ENCODE results near the gene TERT.

The TERT gene

GRCh38 chr5:1228120-1228519 lies 66.7 kb downstream of the TERT start:
- TF ChIP-seq ZNF384 (IDR thresholded peaks at IDR 0.05): no peak
- TF ChIP-seq CTBP1 (IDR thresholded peaks at IDR 0.05; ENCODE audit: borderline replicate concordance): no peak
- no peak for TF ChIP-seq SUZ12 (IDR thresholded peaks at IDR 0.05)
- TF ChIP-seq HDGF (IDR thresholded peaks at IDR 0.05; ENCODE audit: borderline replicate concordance): no peak
- TF ChIP-seq NFRKB (IDR thresholded peaks at IDR 0.05): no peak
- TF ChIP-seq L3MBTL2 (conservative IDR thresholded peaks at IDR 0.05): no peak
- no peak for TF ChIP-seq BHLHE40 (IDR thresholded peaks at IDR 0.05; ENCODE audit: borderline replicate concordance)
- no peak for TF ChIP-seq LEF1 (IDR thresholded peaks at IDR 0.05; ENCODE audit: borderline replicate concordance)
- no peak for TF ChIP-seq FOXK2 (IDR thresholded peaks at IDR 0.05)
- TF ChIP-seq, protein P1, sequence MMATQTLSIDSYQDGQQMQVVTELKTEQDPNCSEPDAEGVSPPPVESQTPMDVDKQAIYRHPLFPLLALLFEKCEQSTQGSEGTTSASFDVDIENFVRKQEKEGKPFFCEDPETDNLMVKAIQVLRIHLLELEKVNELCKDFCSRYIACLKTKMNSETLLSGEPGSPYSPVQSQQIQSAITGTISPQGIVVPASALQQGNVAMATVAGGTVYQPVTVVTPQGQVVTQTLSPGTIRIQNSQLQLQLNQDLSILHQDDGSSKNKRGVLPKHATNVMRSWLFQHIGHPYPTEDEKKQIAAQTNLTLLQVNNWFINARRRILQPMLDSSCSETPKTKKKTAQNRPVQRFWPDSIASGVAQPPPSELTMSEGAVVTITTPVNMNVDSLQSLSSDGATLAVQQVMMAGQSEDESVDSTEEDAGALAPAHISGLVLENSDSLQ (IDR thresholded peaks at IDR 0.05): no peak
- no peak for TF ChIP-seq SP1 (IDR thresholded peaks at IDR 0.05)
- no peak for TF ChIP-seq FOXA1 (IDR thresholded peaks at IDR 0.05)
- TF ChIP-seq ARNT (IDR thresholded peaks at IDR 0.05): no peak
- DNase-seq (ENCODE audit: extremely low spot score): no peak
- ChIA-PET POLR2A (no interaction called here), CTCF (interaction anchor here (0.6 to 0.8 kb wide), 2 partner anchors 23 to 430 kb away, joined by 3 to 4 read pairs; no protein-coding TSS in a partner anchor)

GRCh38 chr5:1227667-1228066 lies 67.2 kb downstream of the TERT start:
- TF ChIP-seq, protein P1 (IDR thresholded peaks at IDR 0.05): peak; percentile 58
- TF ChIP-seq BHLHE40 (IDR thresholded peaks at IDR 0.05; ENCODE audit: borderline replicate concordance): no peak
- DNase-seq (ENCODE audit: extremely low spot score): peak; percentile 47
- ChIA-PET POLR2A (no interaction called here), CTCF (interaction anchor here (0.6 to 0.8 kb wide), 2 partner anchors 23 to 430 kb away, joined by 3 to 4 read pairs; no protein-coding TSS in a partner anchor)

DNA sequence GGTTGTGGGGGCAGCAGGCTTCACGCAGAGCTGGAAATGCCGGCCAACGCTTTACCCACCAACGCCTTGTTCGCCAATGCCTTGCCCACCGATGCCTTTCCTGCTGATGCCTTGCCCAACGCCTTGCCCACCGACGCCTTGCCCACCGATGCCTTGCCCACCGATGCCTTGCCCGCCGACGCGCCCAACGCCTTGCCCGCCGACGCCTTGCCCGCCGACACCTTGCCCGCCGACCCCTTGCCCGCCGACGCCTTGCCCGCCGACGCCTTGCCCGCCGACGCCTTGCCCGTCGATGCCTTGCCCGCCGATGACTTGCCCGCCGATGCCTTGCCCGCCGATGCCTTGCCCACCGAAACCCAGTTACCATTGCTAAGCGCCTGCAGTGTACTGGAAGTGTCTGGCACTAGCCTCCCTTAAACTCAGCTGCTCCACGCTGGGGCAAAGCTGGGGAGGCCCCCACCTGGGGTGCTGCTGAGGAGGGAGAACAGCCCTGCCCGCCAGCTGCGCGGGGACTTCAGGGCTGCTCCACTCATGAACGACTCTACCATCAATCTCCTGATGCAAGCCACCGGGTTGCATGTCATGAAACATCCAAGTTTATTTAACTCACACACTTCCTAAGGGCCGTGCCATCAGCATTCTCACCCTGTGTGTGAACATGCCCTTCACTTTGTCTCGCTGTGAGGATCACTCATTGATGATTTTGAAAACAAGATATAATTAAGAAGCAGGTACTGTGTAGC lies 67.9 kb downstream of the TERT start:
- TF ChIP-seq ZNF384 (IDR thresholded peaks at IDR 0.05) (no peak), FOXM1 (IDR thresholded peaks at IDR 0.05; ENCODE audit: borderline replicate concordance) (no peak), BHLHE40 (IDR thresholded peaks at IDR 0.05; ENCODE audit: borderline replicate concordance) (no peak), ELF4 (IDR thresholded peaks at IDR 0.05) (no peak), CTBP1 (IDR thresholded peaks at IDR 0.05; ENCODE audit: borderline replicate concordance) (no peak), SUZ12 (IDR thresholded peaks at IDR 0.05) (no peak)
- DNase-seq (ENCODE audit: extremely low spot score): no peak
- ChIA-PET POLR2A (no interaction called here), CTCF (interaction anchor here (0.6 kb wide), 1 partner anchor 431 kb away, joined by 4 read pairs; no protein-coding TSS in a partner anchor)

- TF ChIP-seq, protein P1 (IDR thresholded peaks at IDR 0.05): no peak
- TF ChIP-seq BHLHE40 (IDR thresholded peaks at IDR 0.05; ENCODE audit: borderline replicate concordance) (no peak), ZNF384 (IDR thresholded peaks at IDR 0.05) (no peak), ARNT (IDR thresholded peaks at IDR 0.05) (no peak), ELF4 (IDR thresholded peaks at IDR 0.05) (no peak), L3MBTL2 (conservative IDR thresholded peaks at IDR 0.05) (no peak), FOXM1 (IDR thresholded peaks at IDR 0.05; ENCODE audit: borderline replicate concordance) (no peak), HDGF (IDR thresholded peaks at IDR 0.05; ENCODE audit: borderline replicate concordance) (no peak), TARDBP (IDR thresholded peaks at IDR 0.05) (no peak), LEF1 (IDR thresholded peaks at IDR 0.05; ENCODE audit: borderline replicate concordance) (no peak)
- no peak for DNase-seq (ENCODE audit: extremely low spot score)
- ChIA-PET POLR2A (no interaction called here), CTCF (no interaction called here)
Measured at GRCh38 chr5:1226231-1226630, 68.6 kb downstream of the TERT start.

DNA sequence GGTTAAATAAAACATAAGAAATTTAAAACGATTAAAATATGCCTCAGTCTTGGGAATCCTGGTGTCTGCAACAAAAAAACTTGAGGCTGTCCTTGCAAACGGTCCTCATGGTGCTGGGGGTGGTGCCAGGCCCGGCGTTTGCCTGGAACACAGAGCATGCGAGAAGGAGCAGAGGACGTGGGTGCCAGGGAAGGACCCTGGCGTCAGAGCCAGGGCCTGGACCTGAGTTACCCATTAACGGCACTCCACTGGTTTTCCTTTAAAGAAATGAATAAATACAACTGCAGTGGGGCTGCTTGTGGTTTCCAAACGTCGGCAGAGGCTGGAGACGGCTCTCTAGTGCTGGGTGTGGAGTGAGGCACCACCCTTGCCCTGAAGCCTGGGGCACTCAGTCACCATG lies 69.8 kb downstream of the TERT start, which contains the start of gene SLC6A18:
Gene SLC6A18 (plus strand): TSS at position 301 of the 400 bp plus-strand sequence. CDS start 97 bp downstream, at position 398.
- ChIA-PET CTCF (no interaction called here), POLR2A (no interaction called here)
- no peak for TF ChIP-seq NFRKB (IDR thresholded peaks at IDR 0.05)
- no peak for TF ChIP-seq ARNT (IDR thresholded peaks at IDR 0.05)
- TF ChIP-seq HDGF (IDR thresholded peaks at IDR 0.05; ENCODE audit: borderline replicate concordance): no peak
- TF ChIP-seq CTBP1 (IDR thresholded peaks at IDR 0.05; ENCODE audit: borderline replicate concordance): no peak
- TF ChIP-seq, protein P1 (IDR thresholded peaks at IDR 0.05): no peak
- TF ChIP-seq SUZ12 (IDR thresholded peaks at IDR 0.05): no peak
- no peak for TF ChIP-seq L3MBTL2 (conservative IDR thresholded peaks at IDR 0.05)
- TF ChIP-seq ELF4 (IDR thresholded peaks at IDR 0.05): no peak
- TF ChIP-seq FOXK2 (IDR thresholded peaks at IDR 0.05): no peak
- TF ChIP-seq SP1 (IDR thresholded peaks at IDR 0.05): no peak
- TF ChIP-seq FOXM1 (IDR thresholded peaks at IDR 0.05; ENCODE audit: borderline replicate concordance): no peak
- TF ChIP-seq TARDBP (IDR thresholded peaks at IDR 0.05): no peak
- no peak for TF ChIP-seq LEF1 (IDR thresholded peaks at IDR 0.05; ENCODE audit: borderline replicate concordance)
- no peak for TF ChIP-seq BHLHE40 (IDR thresholded peaks at IDR 0.05; ENCODE audit: borderline replicate concordance)
- no peak for TF ChIP-seq ZNF384 (IDR thresholded peaks at IDR 0.05)
- no peak for TF ChIP-seq FOXA1 (IDR thresholded peaks at IDR 0.05)
- DNase-seq (ENCODE audit: extremely low spot score): no peak

DNA sequence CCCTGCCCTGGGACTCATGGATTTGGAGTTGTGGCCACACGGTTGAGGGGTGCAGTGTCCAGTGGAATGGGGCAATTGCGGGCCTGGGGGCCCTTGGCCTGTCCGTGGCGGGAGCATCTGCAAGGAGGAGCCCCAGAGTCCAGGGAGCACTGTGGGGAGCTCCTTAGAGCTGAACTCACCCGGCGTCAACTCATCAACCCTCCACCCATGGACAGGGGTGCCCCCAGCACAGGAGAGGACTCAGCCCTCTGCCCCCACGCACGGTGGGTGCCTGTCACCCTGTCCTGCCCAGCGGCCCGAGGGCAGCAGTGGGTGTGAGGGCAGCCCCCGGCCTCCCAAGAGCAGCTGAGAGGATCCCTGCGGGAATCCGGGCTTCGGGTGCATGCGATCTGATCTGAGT lies 70.2 kb downstream of the TERT start:
- TF ChIP-seq ZNF384 (IDR thresholded peaks at IDR 0.05) (no peak), NFRKB (IDR thresholded peaks at IDR 0.05) (no peak), BHLHE40 (IDR thresholded peaks at IDR 0.05; ENCODE audit: borderline replicate concordance) (no peak), CTBP1 (IDR thresholded peaks at IDR 0.05; ENCODE audit: borderline replicate concordance) (no peak), FOXK2 (IDR thresholded peaks at IDR 0.05) (no peak), FOXA1 (IDR thresholded peaks at IDR 0.05) (no peak), FOXM1 (IDR thresholded peaks at IDR 0.05; ENCODE audit: borderline replicate concordance) (no peak), ARNT (IDR thresholded peaks at IDR 0.05) (no peak), HDGF (IDR thresholded peaks at IDR 0.05; ENCODE audit: borderline replicate concordance) (no peak), ELF4 (IDR thresholded peaks at IDR 0.05) (no peak), SP1 (IDR thresholded peaks at IDR 0.05) (no peak), SUZ12 (IDR thresholded peaks at IDR 0.05) (no peak), L3MBTL2 (conservative IDR thresholded peaks at IDR 0.05) (no peak), LEF1 (IDR thresholded peaks at IDR 0.05; ENCODE audit: borderline replicate concordance) (no peak), TARDBP (IDR thresholded peaks at IDR 0.05) (no peak)
- TF ChIP-seq, protein P1 (IDR thresholded peaks at IDR 0.05): no peak
- ChIA-PET POLR2A (no interaction called here), CTCF (no interaction called here)
- DNase-seq (ENCODE audit: extremely low spot score): no peak

All from HEK293T (cell line).